ENCODE results near the gene GBF1.

Gene GBF1

DNA sequence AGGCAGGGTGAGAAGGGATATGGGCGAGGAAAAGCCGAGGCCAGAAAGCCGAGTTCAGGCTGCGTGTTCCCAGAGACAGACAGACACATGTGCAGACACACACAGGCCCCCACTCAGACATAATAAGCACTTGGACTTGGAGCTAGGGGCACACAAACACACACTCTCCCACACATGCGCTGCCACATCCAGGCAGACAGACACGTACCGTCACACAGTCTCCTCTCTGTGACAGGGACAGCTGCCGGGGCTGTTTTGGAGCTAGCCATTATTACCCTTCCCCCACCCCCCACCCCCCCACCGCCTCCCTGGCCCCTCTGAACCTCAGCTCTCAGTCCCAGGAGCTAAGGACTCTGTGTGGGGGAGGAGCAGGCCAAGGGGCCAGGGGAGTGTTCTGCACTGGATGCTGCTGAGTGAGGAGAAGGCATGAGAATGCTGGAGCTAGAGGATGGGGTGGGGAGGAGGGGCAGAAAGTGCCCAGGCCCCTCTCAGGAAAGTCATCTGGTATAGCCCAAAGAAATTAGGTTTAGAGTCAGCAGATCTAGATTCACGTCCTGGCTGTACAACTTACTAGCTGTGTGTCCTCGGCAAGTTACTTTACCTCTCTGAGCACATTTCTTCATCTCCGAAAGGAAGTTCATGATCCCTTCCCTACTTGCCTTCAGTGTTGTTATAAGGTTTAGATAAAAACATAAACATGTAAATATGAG, 10.3 kb upstream of the GBF1 start:
- DNase-seq (ENCODE audit: low read depth): no peak
- no peak for TF ChIP-seq CTCF (conservative IDR thresholded peaks at IDR 0.05; ENCODE audit: control insufficient read depth, insufficient read depth, low read depth, low read length)
- H3K4me3 ChIP-seq (ENCODE audit: control insufficient read depth, low read depth, low read length): no peak overlapping the region

- no peak overlapping the region for H3K4me3 ChIP-seq (ENCODE audit: control insufficient read depth, low read depth, low read length)
- no peak for DNase-seq (ENCODE audit: low read depth)
- TF ChIP-seq CTCF (conservative IDR thresholded peaks at IDR 0.05; ENCODE audit: control insufficient read depth, insufficient read depth, low read depth, low read length): no peak
These were observed 9.8 kb upstream of the GBF1 start for GRCh38 chr10:102235598-102235920.

DNA sequence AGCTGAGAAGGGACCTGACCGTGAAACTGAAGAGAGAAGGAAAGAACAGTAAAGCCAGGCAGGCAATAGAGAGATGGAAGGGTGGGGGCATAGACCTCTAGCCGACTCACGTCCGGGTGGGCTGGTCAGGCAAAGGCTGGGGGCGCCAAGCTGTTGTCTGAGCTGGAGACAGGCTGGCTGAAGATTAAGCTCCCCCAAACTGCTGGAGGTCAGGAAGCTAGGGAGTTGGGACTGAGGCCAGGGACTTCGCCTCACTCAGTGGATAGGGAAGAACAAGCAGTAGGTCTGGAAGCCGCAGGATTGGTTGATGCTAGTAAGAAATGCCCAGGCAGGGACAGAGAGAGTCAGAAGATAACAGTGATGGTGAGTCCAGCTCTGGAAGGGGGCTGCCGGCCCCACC, 9.3 kb upstream of the GBF1 start:
- DNase-seq (ENCODE audit: low read depth): no peak
- TF ChIP-seq CTCF (conservative IDR thresholded peaks at IDR 0.05; ENCODE audit: control insufficient read depth, insufficient read depth, low read depth, low read length): no peak
- H3K4me3 ChIP-seq (ENCODE audit: control insufficient read depth, low read depth, low read length): no peak overlapping the region

GRCh38 chr10:102237711-102238252, 7.5 kb upstream of the GBF1 start:
- no peak for TF ChIP-seq CTCF (conservative IDR thresholded peaks at IDR 0.05; ENCODE audit: control insufficient read depth, insufficient read depth, low read depth, low read length)
- DNase-seq (ENCODE audit: low read depth): no peak
- no peak overlapping the region for H3K4me3 ChIP-seq (ENCODE audit: control insufficient read depth, low read depth, low read length)

- no peak for TF ChIP-seq CTCF (conservative IDR thresholded peaks at IDR 0.05; ENCODE audit: control insufficient read depth, insufficient read depth, low read depth, low read length)
- no peak for DNase-seq (ENCODE audit: low read depth)
- peak overlapping the region; percentile 70 for H3K4me3 ChIP-seq (ENCODE audit: control insufficient read depth, low read depth, low read length)
These were observed 4.8 kb upstream of the GBF1 start for GRCh38 chr10:102240467-102241031.

GRCh38 chr10:102241032-102241443, 4.3 kb upstream of the GBF1 start:
- TF ChIP-seq CTCF (conservative IDR thresholded peaks at IDR 0.05; ENCODE audit: control insufficient read depth, insufficient read depth, low read depth, low read length): no peak

More at GRCh38 chr10:102241032-102241443, 4.3 kb upstream of the GBF1 start:
- peak overlapping the region; percentile 70 for H3K4me3 ChIP-seq (ENCODE audit: control insufficient read depth, low read depth, low read length)
- no peak for DNase-seq (ENCODE audit: low read depth)
